Bronchial epithelial cell (primary cell): ENCODE results near the gene PIK3C2B. TPM values are rescaled to one million over a fixed set of nuclear protein-coding genes. Genes with fewer than 3 reads are reported as not detected.
"Not testable (repeated sequence)": the region's sequence is repeated elsewhere in the genome, so short reads cannot be mapped to it uniquely, and the experiment has no call there.

Source experiments
- DNase-seq: peaks from one replicate; pipeline ENCODE4 v3.0.0-alpha.2; 2010; ENCODE audit warnings: low read depth
- FAIRE-seq: peaks from 2 replicates; lab custom pipeline; 2011; peaks lifted over from hg19 to GRCh38; lab: Jason Lieb, UNC
- H3K27me3 ChIP-seq: 2 replicates; pipeline ENCODE4 v1.5.1; 2011; ENCODE audit warnings: low read length; ENCODE audit not compliant: control insufficient read depth, insufficient read depth
- H3K36me3 ChIP-seq: 2 replicates; pipeline ENCODE4 v1.5.1; 2011; ENCODE audit warnings: low read length; ENCODE audit not compliant: control insufficient read depth, insufficient read depth
- H3K4me3 ChIP-seq: 2 replicates; pipeline ENCODE4 v1.5.1; 2011; ENCODE audit warnings: mild to moderate bottlenecking, low read depth, low read length, control low read depth
- total RNA-seq: library from RNA; depleted of rRNA; stranded (reverse); fragments of >200 nt; gene quantifications from 2 replicates; pipeline ENCODE4 v1.2.1, GENCODE V29; 2014
- TF ChIP-seq, protein P1 (sequence below): IDR thresholded peaks from 2 replicates; pipeline ENCODE4 v1.5.1; 2011; ENCODE audit warnings: mild to moderate bottlenecking, moderate library complexity, low read length, control low read depth, inconsistent platforms; ENCODE audit not compliant: insufficient read depth, severe bottlenecking

The PIK3C2B gene
- total RNA-seq, 1 donor from 2014 or later, result 2.1 TPM

GRCh38 chr1:204495078-204495753 is 611 bp upstream of the PIK3C2B start:
- TF ChIP-seq, protein P1, sequence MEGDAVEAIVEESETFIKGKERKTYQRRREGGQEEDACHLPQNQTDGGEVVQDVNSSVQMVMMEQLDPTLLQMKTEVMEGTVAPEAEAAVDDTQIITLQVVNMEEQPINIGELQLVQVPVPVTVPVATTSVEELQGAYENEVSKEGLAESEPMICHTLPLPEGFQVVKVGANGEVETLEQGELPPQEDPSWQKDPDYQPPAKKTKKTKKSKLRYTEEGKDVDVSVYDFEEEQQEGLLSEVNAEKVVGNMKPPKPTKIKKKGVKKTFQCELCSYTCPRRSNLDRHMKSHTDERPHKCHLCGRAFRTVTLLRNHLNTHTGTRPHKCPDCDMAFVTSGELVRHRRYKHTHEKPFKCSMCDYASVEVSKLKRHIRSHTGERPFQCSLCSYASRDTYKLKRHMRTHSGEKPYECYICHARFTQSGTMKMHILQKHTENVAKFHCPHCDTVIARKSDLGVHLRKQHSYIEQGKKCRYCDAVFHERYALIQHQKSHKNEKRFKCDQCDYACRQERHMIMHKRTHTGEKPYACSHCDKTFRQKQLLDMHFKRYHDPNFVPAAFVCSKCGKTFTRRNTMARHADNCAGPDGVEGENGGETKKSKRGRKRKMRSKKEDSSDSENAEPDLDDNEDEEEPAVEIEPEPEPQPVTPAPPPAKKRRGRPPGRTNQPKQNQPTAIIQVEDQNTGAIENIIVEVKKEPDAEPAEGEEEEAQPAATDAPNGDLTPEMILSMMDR, result no peak
- H3K4me3 ChIP-seq, result peak overlapping the region; percentile 63
- no peaks in the 10 kb centered on the region for H3K36me3 ChIP-seq
- no peak for FAIRE-seq
- no peak for DNase-seq
- no peaks in the 10 kb centered on the region for H3K27me3 ChIP-seq

- H3K4me3 ChIP-seq, result peak overlapping the region; percentile 63
- TF ChIP-seq, protein P1, result no peak
- no peaks in the 10 kb centered on the region for H3K27me3 ChIP-seq
- DNase-seq, result no peak
- no peaks in the 10 kb centered on the region for H3K36me3 ChIP-seq
- no peak for FAIRE-seq
These were observed 673 bp downstream of the PIK3C2B start for GRCh38 chr1:204493984-204494280.

GRCh38 chr1:204493145-204493983 is 1.2 kb downstream of the PIK3C2B start:
- Histone ChIP-seq H3K4me3 (peak overlapping the region; percentile 63), H3K27me3 (no peaks in the 10 kb centered on the region), H3K36me3 (no peaks in the 10 kb centered on the region)
- FAIRE-seq, result no peak
- TF ChIP-seq, protein P1, result no peak
- DNase-seq, result peak; percentile 53

- DNase-seq (no peak), FAIRE-seq (no peak)
- no peak overlapping the region for H3K4me3 ChIP-seq
- no peaks in the 10 kb centered on the region for H3K36me3 ChIP-seq
- H3K27me3 ChIP-seq, result no peaks in the 10 kb centered on the region
- TF ChIP-seq, protein P1, result no peak
These were observed 3.0 kb downstream of the PIK3C2B start for GRCh38 chr1:204491655-204492054.

- H3K27me3 ChIP-seq, result no peaks in the 10 kb centered on the region
- DNase-seq (no peak), FAIRE-seq (no peak)
- no peaks in the 10 kb centered on the region for H3K36me3 ChIP-seq
- no peak overlapping the region for H3K4me3 ChIP-seq
- TF ChIP-seq, protein P1, result no peak
These were observed 7.4 kb downstream of the PIK3C2B start for GRCh38 chr1:204487256-204487615.

GRCh38 chr1:204486513-204487255 is 7.9 kb downstream of the PIK3C2B start:
- DNase-seq, FAIRE-seq, H3K4me3 ChIP-seq, H3K36me3 ChIP-seq, H3K27me3 ChIP-seq: not testable (repeated sequence)
